Gastroesophageal sphincter (tissue), 3 donors: ENCODE measurements around the gene TLCD5.

Experiments
- EP300 ChIP-seq: sonication (generic); formaldehyde crosslinking; IDR thresholded peaks from one replicate; pipeline ENCODE4 v1.6.1; 2017; ENCODE audit warnings: antibody characterized with exemption, mild to moderate bottlenecking
- POLR2A ChIP-seq, 2 donors: fragments of 450-650 bp; IDR thresholded peaks; one replicate each; pipeline ENCODE4 v1.6.1; 2017; ENCODE audit warnings: antibody characterized with exemption in 2 of 2, mild to moderate bottlenecking in 2 of 2, moderate library complexity in 1 of 2
- POLR2AphosphoS5 ChIP-seq: sonication (generic); formaldehyde crosslinking; IDR thresholded peaks from one replicate; pipeline ENCODE4 v1.6.1; 2017; ENCODE audit warnings: antibody characterized with exemption
- TF ChIP-seq, protein P1 (sequence below), 4 experiments: fragments of 200-600 bp in 2 of 4; fragments of 450-650 bp in 2 of 4; sonication (generic) in 1 of 4; IDR thresholded peaks; one replicate each; pipeline ENCODE4 v1.5.1; 2017 to 2019; ENCODE audit warnings: antibody characterized with exemption in 4 of 4, mild to moderate bottlenecking in 2 of 4, moderate library complexity in 2 of 4

DNA sequence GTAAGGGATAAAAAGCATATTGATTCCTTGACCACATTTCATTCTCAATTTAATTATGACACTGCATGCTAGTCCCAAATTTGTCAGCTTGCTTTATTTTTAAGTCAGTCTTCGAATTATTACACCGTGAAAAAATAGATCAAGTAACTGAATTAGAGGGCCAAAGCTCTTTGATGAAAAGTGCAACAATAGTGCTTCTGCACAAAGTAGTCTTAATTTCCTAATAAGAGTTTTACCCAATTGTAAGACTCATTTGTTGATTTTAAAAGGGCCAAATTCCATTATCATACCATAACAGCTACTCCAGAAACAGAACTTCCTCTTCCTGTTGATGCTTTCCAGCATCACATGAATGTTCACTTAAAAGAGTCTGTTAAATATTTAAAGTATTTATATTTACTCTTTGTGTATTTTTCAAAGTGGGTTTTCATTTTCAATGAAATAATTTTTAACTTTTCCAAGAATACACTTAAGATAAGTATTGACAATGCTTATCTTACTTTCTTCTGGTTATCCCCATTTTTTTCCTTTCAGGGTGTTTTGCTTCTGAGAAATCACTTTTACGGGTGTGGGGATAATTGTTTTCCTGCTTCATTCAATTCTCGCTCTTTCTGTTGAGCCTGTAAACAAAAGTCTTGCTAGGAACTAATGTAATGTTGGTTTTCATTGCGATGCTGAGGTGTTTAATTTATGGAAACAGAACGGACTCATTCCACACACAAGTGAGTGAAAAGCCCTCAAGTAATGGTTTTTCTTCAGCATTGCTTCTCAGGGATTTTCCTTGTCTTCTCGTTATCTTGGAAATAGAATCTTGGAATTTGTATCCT, 13.2 kb downstream of the TLCD5 start:
- TF ChIP-seq, protein P1, sequence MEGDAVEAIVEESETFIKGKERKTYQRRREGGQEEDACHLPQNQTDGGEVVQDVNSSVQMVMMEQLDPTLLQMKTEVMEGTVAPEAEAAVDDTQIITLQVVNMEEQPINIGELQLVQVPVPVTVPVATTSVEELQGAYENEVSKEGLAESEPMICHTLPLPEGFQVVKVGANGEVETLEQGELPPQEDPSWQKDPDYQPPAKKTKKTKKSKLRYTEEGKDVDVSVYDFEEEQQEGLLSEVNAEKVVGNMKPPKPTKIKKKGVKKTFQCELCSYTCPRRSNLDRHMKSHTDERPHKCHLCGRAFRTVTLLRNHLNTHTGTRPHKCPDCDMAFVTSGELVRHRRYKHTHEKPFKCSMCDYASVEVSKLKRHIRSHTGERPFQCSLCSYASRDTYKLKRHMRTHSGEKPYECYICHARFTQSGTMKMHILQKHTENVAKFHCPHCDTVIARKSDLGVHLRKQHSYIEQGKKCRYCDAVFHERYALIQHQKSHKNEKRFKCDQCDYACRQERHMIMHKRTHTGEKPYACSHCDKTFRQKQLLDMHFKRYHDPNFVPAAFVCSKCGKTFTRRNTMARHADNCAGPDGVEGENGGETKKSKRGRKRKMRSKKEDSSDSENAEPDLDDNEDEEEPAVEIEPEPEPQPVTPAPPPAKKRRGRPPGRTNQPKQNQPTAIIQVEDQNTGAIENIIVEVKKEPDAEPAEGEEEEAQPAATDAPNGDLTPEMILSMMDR (IDR thresholded peaks at IDR 0.05) = no peak
- TF ChIP-seq EP300 (no peak), POLR2A (IDR thresholded peaks at IDR 0.05) (no peak), POLR2AphosphoS5 (no peak)
